ENCODE measurements around the gene SPRY1.

- TF ChIP-seq POLR2A (IDR thresholded peaks at IDR 0.05) (no peak), CTCF (IDR thresholded peaks at IDR 0.05) (no peak), EP300 (IDR thresholded peaks at IDR 0.05) (no peak)
Measured at GRCh38 chr4:123430501-123430900, 33.9 kb downstream of the SPRY1 start.

Measured in tibial nerve (tissue), 4 donors.